A549 treated with CpdA at 1 μM for 4 hours (cell line): Measurements from ENCODE around the gene NUMBL. TPM values are rescaled to one million over a fixed set of nuclear protein-coding genes. Genes with fewer than 3 reads are reported as not detected.

ENCODE experiments used
- total RNA-seq: library from RNA; stranded (reverse); fragments of 200-300 nt; extraction: Qiagen RNA extraction; gene quantifications from 5 replicates; pipeline ENCODE4 v1.2.3, GENCODE V29; 2022; ENCODE audit warnings: low read depth

NUMBL gene
- total RNA-seq = 50.2 to 67.7 TPM (median 56.5 TPM) in 5 replicates

DNA sequence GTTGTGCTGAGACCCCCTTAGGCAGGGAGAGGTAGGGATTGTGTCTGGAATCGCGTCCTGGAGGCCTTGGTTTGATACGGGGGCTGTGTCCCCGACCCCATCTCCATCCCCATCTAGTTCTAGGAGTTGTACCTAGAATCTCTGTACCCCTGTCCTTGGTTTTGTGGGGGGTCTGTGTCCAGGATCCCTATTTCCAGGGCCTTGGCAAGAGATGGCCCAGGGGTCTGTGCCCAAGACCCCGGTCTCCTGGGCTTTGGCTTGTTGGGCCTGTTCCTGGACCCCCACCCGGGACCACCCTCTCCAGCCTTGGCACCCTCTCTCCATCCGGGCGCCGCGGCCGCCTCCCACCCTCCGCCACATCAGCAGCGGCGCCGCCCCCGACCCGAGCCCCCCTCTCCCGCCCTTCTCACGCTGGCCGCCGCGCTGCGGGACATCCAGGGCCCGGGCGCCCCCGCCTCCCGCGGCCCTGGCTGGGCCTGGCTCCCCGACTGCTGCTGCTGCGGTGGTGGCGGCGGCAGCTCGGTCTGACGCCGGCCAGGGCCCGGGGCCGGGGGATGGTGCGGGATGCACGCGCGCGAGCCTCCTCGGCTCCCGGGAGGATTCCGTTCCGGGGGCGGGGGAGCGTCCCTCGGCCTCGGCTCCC lies at the start of gene NUMBL:
Gene NUMBL, minus strand, starts transcription at position 602 of the 643 bp plus-strand sequence. Its CDS starts 168 bp downstream, at position 434.

DNA sequence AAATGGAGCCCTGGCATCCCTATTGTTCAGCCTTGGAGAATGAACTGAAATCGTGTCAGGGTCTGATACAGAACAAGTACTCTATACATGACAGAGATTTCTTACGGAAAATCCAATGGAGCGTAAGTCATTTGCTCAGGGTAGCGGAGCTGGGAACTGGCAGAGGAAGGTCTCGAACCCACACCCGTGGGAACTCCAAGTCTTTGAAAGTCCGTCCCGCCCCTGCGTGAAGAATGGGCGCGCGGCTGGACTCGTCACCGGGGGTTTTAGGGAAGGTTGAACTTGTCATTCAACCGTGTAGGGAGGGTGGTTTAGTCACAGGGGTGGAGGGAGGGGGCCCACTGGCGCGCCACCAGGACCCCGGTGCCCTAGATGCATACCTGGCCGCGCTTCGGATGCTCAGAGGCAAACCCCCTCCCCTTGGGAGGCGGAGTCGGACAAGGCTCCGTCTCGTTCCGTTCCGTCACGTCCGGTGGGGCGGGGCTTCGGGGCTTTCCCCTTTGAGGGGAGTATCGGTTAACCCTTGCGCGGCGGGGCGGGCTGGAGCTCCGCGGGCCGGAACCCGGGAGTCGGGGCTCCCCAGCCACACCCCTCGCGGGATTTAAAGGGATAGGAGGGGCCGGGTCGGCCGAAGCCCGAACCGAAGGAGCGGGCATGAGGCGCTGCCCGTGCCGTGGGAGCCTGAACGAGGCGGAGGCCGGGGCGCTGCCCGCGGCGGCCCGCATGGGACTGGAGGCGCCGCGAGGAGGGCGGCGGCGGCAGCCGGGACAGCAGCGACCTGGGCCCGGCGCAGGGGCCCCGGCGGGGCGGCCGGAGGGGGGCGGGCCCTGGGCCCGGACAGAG lies 26.3 kb upstream of the NUMBL start, which contains the start of the genes COQ8B and ITPKC:
Gene COQ8B, minus strand, starts transcription at position 405 of the 843 bp plus-strand sequence. CDS start 2,254 bp downstream, outside the sequence.
Gene ITPKC, plus strand, starts transcription at position 631 of the 843 bp plus-strand sequence. Its CDS starts 24 bp downstream, at position 655.

Other genes with a start within 250 kb of the NUMBL start
- gene SERTAD3, start 246.3 kb downstream of the NUMBL start, total RNA-seq = 38.2 to 51.9 TPM (median 46.8 TPM) in 5 replicates
- gene BLVRB, start 224.9 kb downstream of the NUMBL start, total RNA-seq = 255 to 344 TPM (median 323 TPM) in 5 replicates
- 0.45 to 1.3 TPM (median 0.92 TPM) in 5 replicates for gene SPTBN4, start 223.7 kb downstream of the NUMBL start, total RNA-seq
- 107 to 161 TPM (median 136 TPM) in 5 replicates for gene SHKBP1, start 113.8 kb downstream of the NUMBL start, total RNA-seq
- gene LTBP4, start 89.3 kb downstream of the NUMBL start, total RNA-seq = 44.4 to 77.5 TPM (median 55.6 TPM) in 5 replicates
- gene COQ8B, start 26.2 kb upstream of the NUMBL start, total RNA-seq = 62.8 to 73.6 TPM (median 64.7 TPM) in 5 replicates
- gene ITPKC, start 26.5 kb upstream of the NUMBL start, total RNA-seq = 15.6 to 19.0 TPM (median 18.5 TPM) in 5 replicates
- 16.2 to 22.4 TPM (median 17.8 TPM) in 5 replicates for gene ACTMAP, start 59.8 kb upstream of the NUMBL start, total RNA-seq
- gene SNRPA, start 60.6 kb upstream of the NUMBL start, total RNA-seq = 155 to 196 TPM (median 163 TPM) in 5 replicates
- gene MIA, start 84.9 kb upstream of the NUMBL start, total RNA-seq = 0.33 to 0.64 TPM in 2 of 5 replicates, not detected in the others
- 10.8 to 21.0 TPM (median 18.1 TPM) in 5 replicates for gene RAB4B, start 87.6 kb upstream of the NUMBL start, total RNA-seq
- gene EGLN2, start 108.5 kb upstream of the NUMBL start, total RNA-seq = 67.7 to 83.5 TPM (median 83.2 TPM) in 5 replicates
- gene CYP2A6, start 159.8 kb upstream of the NUMBL start, total RNA-seq = 0.07 TPM in 1 of 5 replicates, not detected in the others
- not detected in 5 replicates for gene CYP2A7, start 191.6 kb upstream of the NUMBL start, total RNA-seq